Ammon's horn (tissue), 1 donor: ENCODE results near the gene ACTR1B.
"Not testable (repeated sequence)": the region's sequence is repeated elsewhere in the genome, so short reads cannot be mapped to it uniquely, and the experiment has no call there.

Experiments
- DNase-seq: peaks from one replicate; pipeline ENCODE4 v3.0.0-alpha.2; 2016; ENCODE audit warnings: low spot score

ACTR1B gene

GRCh38 chr2:97615746-97616145 is 48.1 kb downstream of the ACTR1B start:
- DNase-seq = not testable (repeated sequence)

DNA sequence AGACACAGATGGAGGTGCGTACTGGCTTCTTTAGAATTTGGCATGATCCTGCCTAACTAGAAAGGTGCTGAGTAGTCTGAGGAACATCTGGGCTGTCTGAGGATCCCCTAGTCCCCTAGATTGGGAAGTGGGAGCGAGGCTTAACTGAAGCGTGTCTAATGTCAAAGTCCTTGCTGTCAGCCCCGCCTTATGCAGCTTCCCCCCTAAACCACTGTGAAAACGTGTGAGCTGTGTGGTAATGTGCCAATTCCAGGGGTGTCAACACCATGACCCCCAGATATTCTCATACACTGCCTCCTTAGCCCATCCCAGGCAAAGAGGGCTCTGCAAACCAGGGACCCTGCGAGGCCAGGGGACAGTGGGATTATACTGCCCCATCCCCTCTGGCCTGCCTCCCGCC is 51.9 kb downstream of the ACTR1B start:
- DNase-seq = not testable (repeated sequence)

GRCh38 chr2:97608745-97609144 is 55.1 kb downstream of the ACTR1B start:
- not testable (repeated sequence) for DNase-seq
